Measurements from ENCODE around the gene CD248.

Gene CD248

DNA sequence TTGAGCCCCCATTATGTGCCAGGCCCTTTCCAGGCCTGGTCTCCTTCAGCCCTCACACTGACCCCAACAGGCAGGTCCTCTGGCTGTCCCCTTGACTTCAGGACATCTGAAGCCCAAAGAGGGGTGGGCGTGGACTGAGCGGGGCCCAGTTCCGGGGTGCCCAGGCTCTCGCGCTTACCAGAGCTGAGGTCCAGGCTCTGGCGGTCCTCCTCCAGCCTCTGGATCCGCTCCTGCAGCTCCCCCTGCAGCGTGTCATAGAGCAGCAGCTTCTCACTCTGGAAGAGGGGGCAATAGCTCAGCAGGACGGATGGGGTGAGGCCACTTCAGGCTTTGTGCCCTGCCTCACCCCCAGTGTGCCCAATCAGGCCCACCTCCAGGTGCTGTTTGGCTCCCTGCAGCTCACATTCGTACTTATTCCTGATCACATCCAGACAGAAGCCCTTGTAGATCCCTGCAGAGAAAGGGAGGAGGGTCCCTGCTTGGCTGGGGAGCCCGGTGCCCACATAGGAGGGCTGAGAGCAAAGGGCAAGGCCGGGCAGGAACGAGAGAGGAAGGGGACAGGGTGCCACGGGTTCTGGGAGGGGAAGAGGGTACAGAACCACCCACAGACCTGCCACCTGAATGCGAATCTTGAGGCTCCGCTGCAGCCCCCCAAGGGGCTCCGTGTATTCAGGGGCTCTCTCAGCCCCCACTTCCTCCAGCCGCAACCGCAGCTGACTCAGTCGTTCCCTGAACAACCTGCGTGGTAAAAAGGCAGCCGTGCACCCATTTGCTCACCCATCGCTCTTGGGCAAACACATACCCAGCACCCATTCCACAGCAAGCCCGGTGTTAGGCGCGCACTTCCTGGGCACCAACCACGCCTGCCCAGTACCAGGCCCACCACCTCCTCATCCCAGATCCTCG is 24.0 kb upstream of the CD248 start:
- no peak for DNase-seq

- no peak for DNase-seq
Observed at GRCh38 chr11:66339686-66340483, 23.0 kb upstream of the CD248 start.

- DNase-seq = no peak
Observed at GRCh38 chr11:66339162-66339675, 22.4 kb upstream of the CD248 start.

DNA sequence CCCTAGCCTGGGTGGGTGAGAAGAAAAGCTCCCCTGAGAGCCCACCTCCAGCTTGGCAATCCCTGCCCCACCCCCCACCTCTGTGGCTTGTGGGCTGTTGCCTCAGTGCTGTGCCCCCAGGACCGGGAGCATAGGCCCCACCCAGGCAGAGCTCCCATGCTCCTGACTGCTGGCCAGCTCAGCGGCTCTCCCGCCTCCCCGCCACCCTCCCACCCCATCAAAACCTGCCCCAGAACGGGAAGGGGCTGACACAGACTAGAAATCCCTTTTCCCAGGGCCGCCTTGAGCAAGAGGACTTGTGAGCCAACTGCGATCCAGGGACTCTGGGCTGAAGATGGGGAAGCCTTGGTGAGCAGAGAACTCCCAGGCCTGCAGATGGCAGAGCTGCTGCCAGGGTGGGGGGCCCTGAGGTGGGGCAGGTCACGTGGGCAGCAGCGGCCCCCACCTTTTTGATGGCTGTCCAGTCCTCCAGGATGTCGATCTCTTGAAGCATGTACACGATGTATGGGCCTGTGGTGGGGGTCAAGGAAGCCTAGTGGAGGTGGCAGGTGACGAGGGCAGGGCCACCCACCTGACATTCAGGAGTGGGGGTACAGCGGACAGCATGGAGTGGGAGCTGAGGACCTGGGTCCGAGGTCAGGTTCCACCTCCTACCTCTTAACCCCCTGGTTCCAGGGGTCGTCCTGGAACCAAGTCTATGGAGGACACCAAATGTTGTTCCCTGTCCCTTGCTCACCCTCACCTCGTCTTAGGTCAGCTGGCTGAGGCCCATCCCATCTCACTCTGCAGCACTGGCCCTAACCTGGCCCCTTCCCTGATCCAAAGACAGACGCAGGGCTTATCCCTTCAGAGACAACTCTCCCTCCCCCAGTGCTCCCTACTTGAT is 21.7 kb upstream of the CD248 start:
- no peak for DNase-seq

GRCh38 chr11:66337103-66337899 is 20.5 kb upstream of the CD248 start:
- DNase-seq = peak in 1 of 56 donors; percentile 38

DNA sequence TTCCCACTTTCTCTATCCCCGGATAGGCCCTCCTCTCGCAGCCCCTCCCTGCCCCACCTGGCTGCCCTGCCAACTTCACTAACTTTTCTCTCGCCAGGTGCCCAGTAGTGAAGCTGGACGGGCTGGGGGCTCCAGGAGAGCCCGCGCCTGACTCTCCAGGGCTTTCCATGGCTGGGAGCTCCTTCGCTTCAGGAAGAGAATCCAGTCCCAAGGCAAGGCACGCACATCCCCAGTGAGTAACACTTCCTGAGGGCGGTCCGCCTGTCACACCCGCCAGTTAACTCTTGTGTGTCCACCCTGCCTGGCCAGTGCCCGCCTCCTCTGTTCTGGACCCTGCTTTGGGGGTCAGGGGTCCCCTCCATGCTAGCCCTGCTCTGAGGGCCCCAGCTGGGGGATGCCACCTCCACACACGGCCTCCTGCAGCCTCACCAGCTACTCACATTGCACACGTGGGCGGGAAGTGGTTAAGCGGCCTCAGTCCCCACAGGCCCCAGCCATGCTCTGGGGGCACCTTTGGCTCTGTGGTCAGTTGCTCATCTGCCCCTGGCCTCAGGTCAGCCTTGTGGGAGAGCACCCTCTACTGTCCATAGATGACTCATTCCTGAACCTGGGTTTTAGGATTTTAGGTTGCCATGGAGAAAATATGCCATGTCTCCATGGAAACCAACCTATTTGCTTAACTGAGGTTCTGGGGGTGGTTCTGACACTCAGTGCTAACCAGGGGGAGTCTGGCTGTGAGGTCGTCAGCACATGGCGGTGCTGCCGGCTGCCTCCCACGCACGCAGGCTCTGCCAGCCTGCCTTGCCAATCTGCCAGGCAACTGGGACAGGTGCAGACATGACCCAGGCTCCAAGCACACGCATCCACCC is 19.6 kb upstream of the CD248 start, which contains the start of gene RIN1:
Gene RIN1 (minus strand): TSS at position 201 of the 869 bp plus-strand sequence. CDS start 32 bp downstream, at position 169.
- peak in 39 of 56 donors; percentile 8 to 86 (median 53) for DNase-seq

GRCh38 chr11:66335531-66336233 is 18.8 kb upstream of the CD248 start:
- no peak for DNase-seq

GRCh38 chr11:66334605-66335442 is 18.0 kb upstream of the CD248 start:
- no peak for DNase-seq

DNA sequence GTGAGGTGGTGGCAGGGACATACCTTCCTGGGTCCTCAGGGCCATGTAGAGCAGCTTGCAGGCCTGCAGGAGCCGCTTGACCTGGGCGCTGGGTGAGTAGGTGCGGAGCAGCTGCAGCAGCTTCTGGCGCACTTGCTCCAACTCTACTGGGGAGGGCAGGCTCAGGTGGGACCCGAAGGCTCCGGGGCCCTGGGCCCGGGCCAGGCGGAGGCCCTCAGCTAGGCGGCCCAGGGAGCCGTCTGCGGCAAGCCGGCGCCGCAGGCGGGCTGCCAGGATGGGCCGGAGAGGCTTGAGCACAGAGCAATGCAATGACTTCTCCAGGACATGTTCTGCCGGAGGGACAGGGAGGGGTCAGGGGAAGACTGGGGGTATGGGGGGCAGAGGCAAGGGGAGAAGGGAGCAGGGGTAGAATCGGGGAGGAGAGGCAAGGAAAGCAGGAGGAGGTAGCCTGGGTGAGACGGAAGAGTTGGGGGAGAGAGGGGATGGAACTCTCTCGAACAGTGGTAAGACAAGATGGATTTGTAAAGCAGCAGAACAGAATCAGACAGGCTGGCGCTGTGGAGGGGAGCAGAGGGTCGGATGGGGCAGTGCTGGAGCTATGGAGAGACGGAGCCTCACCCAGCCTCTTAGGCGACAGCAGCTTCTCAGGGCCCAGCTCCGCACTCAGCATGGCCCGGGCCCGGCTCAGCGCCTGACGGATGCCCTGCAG is 17.2 kb upstream of the CD248 start:
- no peak for DNase-seq

DNA sequence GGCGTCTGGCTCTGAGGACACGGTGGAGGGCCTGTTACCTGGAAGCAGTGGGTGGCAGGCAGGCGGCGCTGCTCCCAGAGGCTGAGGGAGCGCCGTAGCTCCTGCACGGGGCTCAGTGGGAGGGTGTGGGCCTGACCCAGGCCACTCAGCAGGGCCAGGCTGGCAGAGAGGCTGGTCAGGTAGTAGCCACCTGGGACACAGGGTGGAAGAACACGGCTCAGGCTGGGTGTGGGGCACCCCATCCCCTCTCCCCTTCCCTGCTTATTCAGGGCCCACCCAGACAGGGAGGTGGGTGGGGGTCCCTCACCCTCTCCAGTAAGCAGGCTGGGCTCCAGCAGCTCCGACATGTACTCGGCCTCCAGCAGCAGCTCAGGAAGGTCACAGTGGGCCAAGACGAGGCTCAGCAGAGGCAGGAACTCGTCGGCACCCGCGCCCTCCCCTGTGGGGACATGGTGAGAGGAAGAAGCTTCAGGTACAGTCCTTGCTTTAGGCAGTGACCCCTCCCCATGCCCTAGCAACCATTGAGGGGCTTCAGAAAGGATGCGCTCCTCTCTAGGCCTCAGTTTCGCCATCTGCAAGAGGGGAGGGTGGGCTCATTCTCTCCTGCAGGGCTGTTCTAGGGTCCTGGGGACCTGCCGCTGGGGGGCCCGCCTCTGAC is 16.5 kb upstream of the CD248 start:
- DNase-seq = no peak

DNA sequence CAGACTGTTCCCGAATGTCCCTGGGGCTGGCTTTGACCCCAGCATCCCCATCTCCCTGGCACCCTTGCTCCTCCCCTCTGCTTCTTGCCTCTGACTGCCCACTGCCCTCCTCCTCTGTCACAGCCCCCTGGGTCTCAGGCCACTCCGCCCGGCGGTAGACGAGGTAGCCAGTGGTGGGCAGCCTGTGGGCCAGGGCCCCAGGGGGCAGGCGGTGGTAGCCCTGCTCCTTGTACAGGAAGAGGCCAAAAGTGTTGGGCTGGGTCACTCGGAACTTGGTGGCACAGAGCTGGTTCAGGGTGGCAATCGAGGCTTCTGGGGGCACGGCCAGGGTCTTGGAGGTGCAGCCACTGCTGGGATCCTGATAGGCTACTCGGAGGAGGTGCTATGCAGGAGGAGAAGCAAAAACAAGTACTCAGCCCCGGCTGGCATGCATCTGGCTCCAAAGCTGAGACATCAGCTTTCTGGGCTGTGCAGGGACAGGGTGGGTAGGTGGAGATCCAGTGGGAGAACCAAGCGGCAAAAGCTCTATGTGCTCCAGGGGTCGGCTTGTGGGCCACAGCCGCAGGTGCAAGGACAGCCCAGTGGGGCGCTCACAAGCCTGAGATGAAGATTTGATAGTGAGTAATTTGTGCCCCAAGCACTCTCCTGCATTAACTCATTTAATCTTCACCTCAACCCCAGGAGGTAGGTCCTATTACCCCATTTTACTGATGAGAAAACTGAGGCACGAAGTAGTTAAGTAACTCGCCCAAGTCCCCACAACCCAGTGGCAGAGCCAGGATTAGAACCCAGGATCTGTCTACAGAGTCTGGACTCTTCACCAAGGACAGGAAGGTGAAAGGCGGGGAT is 15.8 kb upstream of the CD248 start:
- DNase-seq = no peak

DNA sequence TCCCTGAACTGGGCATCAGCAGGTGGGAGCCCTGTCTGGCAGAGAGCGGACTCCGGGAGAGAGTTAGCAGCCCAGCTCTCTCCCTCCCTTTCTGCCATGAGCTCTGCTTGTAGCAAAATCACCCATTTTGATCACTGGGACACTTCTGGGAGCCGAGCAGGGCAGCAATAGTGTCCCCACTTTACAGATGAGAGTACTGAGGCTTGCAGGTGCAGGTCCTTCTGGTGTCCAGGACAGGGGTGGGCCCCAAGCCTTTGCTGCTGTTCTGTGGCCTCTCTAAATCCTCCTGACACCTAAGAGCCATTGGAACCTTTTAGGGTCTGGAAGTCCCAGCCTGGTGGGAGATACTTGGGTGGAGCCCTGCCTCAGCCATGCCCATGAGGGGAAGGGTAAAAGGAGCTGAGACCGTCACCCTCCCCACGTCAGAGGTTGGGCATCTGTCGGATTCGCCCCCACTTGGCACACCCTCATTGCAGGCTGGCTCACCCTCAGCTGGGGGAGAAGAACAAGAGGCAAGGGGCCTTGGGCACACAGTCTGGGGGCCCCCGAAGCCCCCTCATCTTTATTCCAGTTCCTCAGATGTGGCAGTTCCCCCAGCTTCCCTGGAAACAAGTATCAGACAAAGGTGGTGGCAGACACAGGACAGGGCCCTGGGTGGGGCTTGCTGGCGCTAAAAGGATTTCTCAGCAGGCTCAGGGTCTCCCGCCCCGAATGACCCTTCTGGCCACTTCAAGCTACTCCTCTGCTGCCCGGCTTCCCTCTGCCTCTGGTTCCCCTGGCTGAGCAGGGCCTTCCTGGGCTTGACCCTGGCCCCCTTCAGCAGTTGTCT is 14.9 kb upstream of the CD248 start:
- DNase-seq = no peak

DNA sequence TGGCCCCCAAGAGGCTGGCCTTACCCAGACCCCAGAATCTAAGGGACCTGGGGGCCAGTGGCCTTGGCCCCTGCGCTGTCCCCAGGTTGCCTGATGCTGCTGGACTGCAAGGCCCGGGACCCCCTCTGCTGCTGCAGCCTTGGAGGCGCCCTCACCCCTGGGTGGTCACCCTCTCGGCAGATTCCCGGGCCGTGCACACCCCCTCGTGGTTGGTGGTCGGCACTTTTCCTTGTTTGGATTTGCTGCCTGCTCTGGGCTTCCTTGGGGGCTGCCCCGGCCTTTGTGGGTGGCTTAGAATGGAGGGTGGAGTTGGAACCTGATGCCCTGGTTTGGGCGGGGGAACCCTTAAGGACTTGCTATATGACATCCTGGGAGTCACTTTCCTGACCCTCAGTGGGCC is 14.1 kb upstream of the CD248 start:
- no peak for DNase-seq

DNA sequence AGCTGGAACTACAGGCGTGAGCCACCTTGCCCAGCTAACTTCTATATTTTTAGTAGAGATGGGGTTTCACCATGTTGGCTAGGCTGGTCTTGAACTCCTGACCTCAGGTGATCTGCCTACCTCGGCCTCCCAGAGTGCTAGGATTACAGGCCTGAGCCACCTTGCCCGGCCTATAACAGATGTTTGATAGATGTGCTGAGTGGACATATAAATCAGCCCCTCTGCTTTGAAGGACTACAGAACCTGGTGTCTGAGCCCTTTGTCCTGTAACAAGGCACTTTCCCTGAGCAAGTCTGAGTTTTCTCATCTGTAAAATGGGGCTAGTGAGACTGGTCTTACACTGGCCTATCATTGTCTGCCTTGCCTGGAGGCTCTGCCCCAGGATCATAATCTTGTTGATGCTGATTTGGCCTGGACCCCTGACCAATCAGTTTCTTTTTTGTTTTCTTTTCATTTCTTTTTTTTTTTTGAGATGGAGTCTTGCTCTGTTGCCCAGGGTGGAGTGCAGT is 12.4 kb upstream of the CD248 start:
- no peak for DNase-seq
